HG03196 (cell line): ENCODE results near the gene PPP4R4.
"Not testable (repeated sequence)": the region's sequence is repeated elsewhere in the genome, so short reads cannot be mapped to it uniquely, and the experiment has no call there.

ENCODE experiments used
- ATAC-seq: cut with Tn5 transposase; IDR thresholded peaks from one replicate; pipeline ENCODE4 v1.9.1; 2021; ENCODE audit not compliant: unreplicated experiment

The PPP4R4 gene

DNA sequence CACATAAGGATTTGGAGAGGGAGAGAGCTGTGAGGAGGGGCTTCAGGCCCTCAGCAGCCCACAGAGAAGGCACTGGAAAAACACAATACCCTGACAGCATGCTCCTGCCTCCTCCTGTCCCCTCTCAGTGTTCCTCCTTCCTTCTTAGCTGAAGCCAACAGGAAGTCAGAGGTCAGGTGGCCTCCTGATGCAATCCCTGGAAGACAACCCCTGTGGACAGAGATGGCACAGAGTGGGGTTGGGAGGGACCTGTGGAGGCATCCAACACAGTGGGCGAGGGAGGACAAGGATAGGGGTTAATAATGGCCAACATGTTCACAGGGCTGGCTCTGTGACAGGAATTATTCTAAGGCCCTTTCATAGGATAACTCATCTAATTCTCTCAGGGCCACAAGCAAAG, 29.4 kb upstream of the PPP4R4 start:
- ATAC-seq = no peak

DNA sequence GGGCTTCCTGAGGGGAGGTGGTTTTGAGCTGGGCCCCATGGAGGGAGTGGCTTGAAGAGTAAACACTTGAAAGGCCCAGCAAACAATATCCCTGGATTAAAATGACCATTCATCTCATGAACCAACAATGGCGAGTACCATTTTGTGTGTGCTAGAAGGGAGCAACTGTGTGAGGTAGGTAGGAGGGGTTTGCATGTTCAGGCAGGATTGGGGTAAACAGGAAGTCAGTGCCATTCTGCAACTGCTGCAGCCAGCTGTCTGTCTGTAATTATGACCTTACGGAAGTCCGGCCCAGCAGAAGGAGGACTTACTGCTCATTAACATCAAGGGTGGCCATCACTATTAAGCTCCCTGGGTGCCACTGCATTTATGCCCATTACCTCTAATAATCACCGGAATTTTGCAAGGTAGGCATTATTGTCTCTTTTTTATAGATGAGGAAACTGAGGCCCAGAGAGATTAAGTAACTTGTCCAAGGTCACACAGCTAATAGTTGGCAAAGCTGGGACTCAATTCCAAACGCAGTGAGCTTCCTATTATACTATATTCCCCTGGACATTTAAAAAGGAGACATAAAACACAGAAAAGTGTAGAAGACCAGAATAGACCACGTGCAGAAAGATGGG, 28.1 kb upstream of the PPP4R4 start:
- ATAC-seq = no peak

DNA sequence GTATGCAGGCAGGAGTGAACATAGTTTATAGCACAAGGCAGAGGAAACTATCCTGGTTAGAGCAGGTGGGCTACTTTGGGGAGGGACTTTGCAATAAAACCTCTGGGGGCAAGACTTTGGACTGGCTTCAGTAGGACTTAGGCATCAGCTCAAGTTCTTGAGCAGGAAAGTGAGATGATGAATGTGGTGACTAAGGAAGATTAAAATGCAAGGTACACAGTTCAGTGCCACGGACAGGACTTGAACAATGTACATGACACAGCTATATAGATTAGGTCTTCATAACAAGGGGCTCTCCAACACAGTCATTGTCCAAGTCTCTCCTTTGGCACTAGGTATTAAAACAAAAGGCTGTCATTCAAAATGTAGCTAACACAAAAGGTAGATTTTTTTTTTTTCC, 21.4 kb upstream of the PPP4R4 start:
- ATAC-seq = no peak

DNA sequence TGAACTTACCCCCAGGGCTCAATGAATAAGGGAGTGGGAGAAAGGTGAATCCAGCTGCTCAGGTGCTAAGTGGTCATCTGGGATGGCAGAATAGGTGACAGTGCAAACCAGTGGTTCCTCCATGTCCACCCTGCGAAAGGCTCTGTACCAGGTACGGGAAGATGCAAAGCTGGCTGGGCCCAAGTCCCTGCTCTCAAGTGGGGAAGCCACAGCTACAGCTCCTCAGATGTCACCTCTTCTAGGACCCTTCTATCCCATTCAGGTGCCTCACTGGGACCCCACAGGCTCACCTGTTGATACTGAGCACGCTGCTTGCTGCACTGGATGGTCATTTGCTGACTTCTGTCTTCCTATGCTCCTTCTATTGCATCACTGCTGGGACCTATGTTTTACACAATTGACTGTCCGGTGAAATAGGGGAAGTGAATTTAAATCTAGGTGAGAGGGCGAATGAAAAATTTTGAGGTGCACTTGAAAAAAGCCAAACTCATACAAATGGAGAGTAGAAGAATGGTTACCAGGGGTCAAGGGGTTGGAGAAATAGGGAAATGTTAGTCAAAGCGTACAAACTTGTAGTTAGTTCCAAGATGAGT, 20.3 kb upstream of the PPP4R4 start:
- ATAC-seq = no peak

DNA sequence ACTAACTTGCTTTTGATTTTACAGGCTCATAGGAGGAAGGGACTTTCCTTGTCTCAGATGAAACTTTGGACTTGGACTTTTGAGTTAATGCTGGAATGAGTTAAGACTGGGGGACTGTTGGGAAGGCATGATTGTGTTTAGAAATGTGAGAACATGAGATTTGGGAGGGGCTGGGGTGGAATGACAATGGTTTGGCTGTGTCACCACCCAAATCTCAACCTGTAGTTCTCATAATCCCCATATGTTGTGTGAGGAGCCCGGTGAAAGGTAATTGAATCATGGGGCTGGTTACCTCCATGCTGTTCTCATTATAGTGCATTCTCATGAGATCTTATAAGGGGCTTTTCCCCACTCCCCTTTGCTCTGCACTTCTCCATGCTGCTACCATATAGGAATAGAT, 18.0 kb upstream of the PPP4R4 start:
- ATAC-seq = not testable (repeated sequence)

DNA sequence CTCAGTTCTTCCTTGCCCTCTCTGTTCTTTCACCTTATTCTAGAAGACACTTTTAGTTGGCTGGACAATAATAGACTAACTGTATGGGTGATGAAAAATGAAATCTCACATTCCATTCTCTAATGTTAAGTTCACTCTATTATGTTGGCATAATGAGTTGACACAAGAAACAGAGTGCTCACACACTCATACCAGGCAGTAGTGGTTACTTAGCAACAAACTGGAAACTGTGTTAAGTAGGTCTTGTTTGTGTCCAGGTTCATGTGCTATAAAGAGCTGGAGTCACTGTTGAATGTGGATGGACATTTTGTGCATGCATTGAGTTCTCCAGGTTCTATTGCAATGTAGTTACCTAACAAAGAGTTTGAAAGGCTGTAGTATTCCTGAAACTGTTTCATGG, 16.9 kb upstream of the PPP4R4 start:
- ATAC-seq = no peak

DNA sequence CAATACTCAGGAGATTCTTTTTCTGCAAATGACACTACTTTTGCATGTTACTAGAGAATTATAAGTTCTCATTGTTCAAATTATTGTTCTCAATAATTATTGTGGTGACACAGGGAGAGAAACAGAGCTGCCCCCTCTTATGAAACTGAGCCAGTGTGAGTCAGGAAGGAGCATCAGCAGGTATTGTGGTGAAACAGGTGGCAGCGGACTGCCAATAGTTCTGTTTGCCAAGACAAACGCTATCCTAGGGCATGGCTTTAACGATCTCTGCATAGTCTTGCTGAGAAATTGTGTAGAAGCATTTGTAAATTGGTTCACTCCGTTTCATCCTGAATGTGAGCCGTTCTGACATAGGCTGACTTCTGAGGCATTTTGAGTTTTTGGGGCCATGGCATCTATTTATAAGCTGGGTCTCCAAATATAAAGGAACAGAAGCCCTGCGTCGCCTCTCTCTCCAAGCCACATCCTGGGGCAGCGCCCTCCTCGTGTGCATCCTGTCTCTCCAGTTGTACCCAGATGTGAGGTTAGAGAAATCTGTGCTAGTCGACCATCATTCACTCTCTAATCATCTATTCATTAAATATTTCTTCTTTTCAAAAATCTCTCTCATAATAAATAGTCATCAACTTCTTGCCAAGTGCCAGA, 15.8 kb upstream of the PPP4R4 start:
- ATAC-seq = no peak

DNA sequence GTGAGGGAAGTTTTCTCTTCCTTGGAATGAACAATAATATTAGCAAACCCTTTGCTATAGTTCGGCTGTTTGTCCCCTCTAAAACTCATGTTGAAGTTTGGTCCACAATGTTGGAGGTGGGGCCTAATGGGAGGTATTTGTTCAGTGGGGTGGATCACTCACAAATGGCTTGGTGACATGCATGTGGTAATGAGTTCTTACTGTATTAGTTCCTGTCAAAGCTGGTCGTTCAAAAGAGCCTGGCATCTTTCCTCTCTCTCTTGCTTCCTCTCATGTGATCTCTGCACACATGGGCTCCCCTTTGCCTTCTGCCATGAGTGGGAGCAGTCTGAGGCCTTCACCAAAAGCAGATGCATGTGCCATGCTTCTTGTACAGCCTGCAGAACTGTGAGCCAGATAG, 13.1 kb upstream of the PPP4R4 start:
- ATAC-seq = no peak

DNA sequence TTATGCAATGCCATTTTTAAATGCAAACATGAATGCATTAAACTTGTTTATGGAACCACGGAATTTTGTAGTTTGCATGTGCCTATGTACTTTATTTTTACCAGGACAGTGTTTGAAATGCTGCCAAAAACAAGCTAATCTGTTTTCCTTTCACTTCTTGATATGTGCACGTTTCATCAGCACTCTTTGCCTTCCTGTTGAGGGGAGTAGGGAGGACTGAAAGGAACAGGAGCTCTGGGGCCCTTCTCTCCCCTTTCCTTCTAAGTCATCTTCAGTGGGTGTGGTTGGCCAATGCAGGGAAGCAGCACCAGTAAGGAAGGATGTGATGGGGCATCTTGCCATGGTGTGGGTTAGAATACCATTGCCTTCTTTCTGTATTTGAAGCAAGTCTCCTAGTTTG, 12.1 kb upstream of the PPP4R4 start:
- no peak for ATAC-seq

DNA sequence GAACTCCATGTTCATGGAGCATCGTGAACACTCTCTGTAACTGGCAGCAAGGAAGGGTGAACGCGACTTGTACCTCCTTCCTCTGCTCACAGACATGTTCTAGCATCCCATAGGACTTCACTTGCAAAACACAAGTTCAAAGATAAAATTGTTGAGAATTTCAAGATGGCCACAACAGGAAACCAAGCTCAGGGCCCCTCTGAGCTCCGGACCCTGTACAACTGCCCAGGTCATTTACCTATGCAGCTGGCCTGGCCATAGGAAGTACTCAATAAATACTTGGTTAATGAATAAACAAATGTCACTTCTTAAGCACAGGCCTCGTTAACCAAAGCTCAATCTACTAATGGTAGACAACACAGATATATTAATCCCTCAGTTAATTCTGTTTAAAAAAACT, 11.7 kb upstream of the PPP4R4 start:
- ATAC-seq = no peak

DNA sequence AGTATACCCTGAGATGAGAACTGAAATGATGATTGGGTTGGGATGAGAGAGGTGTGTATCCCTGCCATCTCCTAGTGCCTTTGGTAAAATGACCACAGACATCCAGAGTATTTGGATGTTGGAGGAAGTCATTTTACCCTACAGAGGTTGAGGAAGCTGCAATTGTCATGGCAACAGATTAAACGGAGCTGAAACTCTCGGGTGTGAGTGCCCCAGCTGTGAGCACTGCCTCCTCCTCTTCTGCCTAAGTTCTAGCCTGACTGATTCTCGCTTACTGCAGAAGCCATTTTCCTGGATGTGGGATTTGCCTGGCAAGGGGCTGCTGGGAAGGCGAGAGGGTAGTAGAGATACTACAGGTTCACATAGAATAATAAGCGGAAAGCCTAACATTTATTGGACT, 10.3 kb upstream of the PPP4R4 start:
- ATAC-seq = no peak

DNA sequence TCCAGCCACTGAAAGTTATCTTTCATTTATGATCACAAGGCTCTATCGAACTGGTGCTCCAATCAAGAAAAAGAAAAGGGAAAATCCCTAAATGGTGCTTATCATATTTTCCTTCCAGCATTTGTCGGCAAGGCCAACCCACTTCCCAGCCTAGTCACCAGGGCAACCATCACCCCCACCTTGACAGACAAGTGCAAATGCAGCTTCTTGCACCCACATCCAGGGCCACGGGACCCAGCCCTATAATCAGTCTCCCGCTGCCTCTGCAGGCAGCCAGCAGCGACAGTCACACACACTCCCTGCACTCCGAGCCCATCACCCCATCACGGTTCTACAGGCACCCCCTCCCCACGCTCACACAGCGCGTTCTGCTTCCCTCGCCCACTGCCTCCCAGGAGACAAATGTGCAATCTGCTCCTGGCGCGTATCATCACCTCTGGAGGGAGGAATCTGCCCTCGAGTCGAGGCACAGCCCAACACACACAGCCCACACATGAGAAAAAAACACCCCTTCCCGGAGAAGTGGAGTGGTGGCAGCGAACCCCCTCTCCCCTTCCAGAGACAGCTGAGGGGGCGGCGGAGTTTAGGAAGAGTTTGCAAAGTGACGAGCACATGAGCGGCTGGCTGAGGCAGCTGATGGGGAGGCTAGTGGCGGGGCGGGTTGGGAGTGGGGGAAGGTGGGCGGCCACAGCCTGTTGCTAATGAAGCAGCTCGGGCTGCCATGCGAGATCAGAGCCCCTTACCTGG, 9.3 kb upstream of the PPP4R4 start:
- no peak for ATAC-seq

DNA sequence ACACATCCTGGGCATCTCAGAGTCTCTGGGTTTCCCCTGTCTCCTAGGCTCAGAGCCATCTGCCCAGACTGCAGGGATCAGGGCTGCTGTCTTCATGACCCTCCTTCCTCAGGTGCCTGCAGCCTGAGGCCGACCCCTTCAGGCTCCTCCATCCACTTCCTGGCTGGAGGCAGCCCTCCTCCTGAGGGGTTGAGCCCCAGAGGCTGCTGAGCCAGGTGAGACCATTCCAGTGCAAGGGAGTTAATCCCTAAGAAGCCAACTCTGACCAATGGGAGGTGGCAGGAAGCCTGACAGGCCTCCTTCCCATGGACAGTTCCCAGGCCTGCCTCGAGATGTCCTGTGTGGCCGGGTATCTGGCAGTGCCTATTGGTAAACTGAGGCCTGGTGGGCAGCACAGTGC, 8.4 kb upstream of the PPP4R4 start:
- ATAC-seq = no peak

DNA sequence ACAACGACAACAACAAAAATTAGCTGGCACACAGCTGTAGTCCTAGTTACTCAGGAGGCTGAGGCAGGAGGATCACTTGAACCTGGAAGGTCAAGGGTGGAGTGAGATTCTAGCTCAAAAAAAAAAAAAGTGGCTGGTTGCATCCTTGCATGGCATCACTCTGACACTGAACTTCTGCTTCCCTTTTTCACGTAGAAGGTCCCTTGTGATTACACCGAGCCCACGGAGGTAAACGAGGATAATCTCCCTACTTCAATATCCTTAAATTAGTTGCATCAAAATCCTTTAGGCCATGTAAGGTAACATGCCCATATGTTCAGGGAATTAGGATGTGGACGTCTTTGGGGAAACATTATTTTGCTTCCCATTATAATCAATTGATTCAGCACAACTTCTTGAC, 4.0 kb upstream of the PPP4R4 start:
- ATAC-seq = no peak

DNA sequence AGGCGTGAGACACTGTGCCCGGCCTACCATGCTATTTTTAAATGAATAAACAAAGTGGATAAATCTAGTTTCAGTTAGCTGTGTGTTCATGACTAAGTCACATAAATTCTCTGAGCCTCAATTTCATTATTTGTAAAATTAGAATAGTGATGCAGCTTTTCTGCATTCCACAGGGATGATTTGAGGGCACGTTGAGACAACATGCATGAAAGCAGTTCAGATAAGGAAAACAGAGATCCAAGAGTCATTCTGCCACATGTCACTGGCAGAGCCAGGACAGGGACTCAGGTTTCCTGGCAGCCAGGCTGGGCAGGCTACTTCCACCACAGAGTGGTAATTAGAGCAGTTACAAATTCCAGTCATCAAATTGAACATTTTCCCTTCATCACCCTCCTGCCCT, 2.9 kb upstream of the PPP4R4 start:
- no peak for ATAC-seq

DNA sequence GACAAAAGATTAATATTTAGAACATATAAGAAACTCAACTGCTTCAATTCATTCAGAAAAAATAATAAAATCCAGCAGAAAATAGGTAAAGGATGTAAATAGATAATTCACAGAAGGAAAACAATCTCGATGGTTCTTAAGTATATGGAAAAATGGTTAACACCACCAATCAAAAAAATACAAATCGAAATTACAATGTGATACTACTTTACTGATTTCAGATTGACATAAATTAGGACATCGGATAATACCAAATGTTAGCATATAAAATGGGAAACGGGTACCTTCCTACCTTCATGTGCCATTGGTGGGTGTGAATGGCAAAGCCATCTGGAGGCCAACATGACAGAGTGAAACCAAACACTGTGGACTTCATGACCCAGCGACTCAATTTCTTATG, 1.6 kb upstream of the PPP4R4 start:
- no peak for ATAC-seq

DNA sequence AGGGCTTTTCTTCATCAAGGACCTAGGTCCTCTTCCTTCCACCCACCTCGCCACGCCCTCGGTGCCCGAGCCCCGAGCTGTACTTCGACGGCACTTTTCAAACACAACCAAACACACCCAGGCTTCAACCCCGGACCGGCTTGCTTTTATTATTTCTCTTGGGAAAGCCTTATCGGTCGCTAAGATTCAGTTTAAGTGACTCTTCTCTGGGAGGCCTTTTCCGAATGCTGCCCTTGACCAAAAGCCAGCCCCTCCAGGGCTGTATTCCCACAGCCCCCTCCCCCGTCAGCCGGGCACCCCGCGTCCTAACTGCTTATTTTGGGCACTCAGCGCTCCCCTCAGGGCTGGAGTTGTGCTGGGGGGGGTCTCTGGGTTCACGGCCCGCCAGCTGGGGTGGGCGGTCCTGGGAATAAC, 644 bp upstream of the PPP4R4 start:
- ATAC-seq = no peak

DNA sequence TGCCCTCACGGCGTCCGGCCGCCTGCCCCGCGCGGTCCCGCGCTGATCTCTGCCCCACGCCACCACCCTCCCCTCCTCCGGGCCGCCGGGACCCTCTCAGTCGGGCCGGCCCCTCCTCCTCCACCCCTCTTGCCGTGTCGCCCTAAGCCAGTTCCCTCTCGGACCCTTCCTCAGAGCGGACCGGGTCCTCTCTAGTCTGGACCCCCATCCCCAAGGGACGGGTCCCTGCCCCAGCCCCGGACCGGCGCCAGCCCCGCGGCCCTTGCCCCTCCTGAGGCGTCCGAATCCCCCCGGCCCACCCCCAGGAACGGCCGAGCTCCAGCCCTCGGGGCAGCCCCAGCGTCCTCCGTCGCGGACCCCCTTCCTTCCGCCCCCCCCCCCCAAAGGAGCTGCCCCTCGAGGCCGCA, 485 bp downstream of the PPP4R4 start:
- ATAC-seq = peak; percentile 11

DNA sequence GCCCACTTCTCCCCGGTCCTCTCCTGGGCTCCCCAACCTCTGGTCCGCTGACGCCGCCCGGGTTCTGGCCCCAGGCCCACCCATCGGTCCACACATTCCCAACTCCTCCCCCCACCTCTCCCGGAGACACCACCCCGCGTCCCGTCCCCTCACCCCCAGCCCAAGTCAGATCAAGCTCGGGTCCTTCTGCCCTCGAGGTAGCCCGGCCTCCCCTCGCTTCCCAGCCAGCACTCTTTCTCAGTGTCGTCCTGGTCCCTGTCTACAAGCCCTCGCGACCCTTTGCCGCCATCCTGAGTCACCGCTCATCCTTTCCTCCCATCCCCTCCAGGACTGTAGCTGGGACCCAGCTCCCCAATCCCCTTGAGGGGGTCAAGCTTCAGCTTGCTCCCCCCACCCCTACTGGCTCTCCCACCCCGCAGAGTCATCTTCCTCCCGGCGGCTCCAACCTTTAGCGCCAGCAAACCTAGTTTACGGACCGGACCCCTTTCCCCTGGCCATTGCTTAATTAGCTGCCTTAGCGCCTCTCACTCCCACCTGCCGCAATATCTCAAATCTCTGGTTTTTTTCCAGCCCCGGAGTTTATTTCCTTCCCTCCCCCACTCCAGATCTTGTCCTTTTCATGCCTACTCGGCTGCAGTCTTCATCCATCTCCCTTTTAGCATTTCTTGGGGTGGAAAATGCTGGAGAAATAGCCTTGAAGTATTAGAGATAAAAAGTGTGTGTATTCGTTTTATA, 1.1 kb downstream of the PPP4R4 start:
- no peak for ATAC-seq

DNA sequence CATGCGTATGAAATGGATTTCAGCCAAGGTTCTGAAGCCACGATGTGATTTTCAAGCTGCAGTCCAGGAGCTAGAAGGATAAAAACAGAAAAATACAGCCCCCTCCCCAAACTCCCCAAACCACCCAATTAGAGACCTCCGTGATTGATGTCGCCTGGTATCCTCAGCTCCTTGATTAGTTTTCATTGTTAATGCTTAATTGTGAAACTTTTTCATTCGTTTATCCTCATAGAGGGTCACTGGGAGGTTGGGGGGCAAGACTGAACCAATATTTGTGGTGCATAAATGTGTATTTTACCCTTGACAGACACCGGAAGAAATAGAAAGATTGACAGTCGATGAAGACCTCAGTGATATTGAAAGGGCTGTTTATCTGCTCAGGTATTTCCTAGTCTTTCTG, 1.6 kb downstream of the PPP4R4 start:
- no peak for ATAC-seq

DNA sequence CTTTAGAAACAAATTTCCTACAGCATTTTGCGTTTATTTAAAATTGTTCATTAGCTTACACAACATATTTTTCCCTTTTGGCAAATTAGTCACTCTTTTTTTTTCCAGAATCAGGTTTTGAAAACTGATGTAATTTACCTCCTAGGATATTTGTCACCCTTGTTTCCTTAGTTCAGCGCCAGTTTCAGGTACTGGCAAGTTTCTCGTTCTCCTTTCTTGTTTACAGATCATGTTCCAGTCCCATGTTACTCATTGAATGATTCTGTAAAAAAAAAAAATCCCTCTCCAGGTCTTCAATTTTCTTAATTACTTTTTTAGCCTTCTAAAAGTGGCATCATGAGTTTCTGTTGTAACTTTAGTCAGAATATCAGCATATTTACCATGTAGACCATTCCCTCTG, 2.7 kb downstream of the PPP4R4 start:
- no peak for ATAC-seq
